SK-N-MC (cell line): ENCODE data around the gene LENEP.

Source experiments
- EZH2 ChIP-seq: fragments of 200-600 bp; sonication (generic); IDR thresholded peaks from one replicate; pipeline ENCODE4 v1.6.1; 2017; ENCODE audit warnings: antibody characterized with exemption
- FOXP2 ChIP-seq: optimal IDR thresholded peaks from 2 replicates; pipeline ENCODE3; 2011; ENCODE audit warnings: mild to moderate bottlenecking, moderate library complexity; ENCODE audit not compliant: insufficient read depth; ENCODE audit errors: extremely low read length, control extremely low read depth
- POLR2AphosphoS5 ChIP-seq: IDR thresholded peaks from 2 replicates; pipeline ENCODE4 v1.6.1; 2012; ENCODE audit warnings: mild to moderate bottlenecking, low read depth, low read length, borderline replicate concordance

DNA sequence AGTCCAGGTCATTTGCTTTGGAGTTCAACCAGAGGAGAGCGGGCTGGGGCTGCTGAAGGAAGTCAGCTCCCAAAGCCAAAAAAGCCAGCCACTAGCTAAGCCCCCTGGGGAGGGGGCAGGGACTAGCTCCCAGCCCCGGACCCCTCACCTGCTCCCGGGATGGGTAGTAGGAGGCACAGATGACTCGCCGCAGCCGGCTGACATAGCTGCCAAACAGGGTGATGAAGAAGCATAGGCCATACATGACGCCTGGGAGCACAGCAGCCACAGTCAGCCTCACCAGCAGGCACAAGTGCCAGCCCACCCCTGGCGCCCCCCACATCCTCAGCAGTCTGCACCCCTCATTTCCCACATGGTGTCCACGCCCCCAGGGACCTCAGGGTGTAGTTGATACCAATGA, 32.8 kb downstream of the LENEP start:
- TF ChIP-seq POLR2AphosphoS5 (no peak), EZH2 (no peak), FOXP2 (no peak)
